RWPE2 (cell line): ENCODE measurements around the gene SNTA1.

Experiments used
- ATAC-seq: fragments of 200-7000 bp; cut with Tn5 transposase; 3 replicates; pipeline ENCODE4 v1.9.1; 2021; ENCODE audit warnings: low read depth
- DNase-seq: peaks from one replicate; pipeline ENCODE4 v3.0.0-alpha.2; 2020; ENCODE audit warnings: low spot score
- H3K27ac ChIP-seq: fragments of 450-650 bp; 2 replicates; pipeline ENCODE4 v1.5.1; 2017; ENCODE audit warnings: mild to moderate bottlenecking; ENCODE audit not compliant: poor library complexity, severe bottlenecking
- H3K27me3 ChIP-seq: fragments of 250-450 bp; sonication (Bioruptor Pico); 2 replicates; pipeline ENCODE4 v1.5.1; 2021; ENCODE audit warnings: mild to moderate bottlenecking, moderate library complexity; ENCODE audit not compliant: insufficient read depth, poor library complexity, severe bottlenecking
- H3K36me3 ChIP-seq: fragments of 250-450 bp; sonication (Bioruptor Pico); 2 replicates; pipeline ENCODE4 v1.5.1; 2020; ENCODE audit warnings: low read depth, mild to moderate bottlenecking, moderate library complexity
- H3K4me1 ChIP-seq: fragments of 250-450 bp; sonication (Bioruptor Pico); 2 replicates; pipeline ENCODE4 v1.5.1; 2021; ENCODE audit warnings: mild to moderate bottlenecking, moderate library complexity; ENCODE audit not compliant: insufficient read depth, poor library complexity, severe bottlenecking
- H3K4me3 ChIP-seq: fragments of 250-450 bp; sonication (Bioruptor Pico); 2 replicates; pipeline ENCODE4 v1.5.1; 2021; ENCODE audit warnings: mild to moderate bottlenecking, moderate library complexity; ENCODE audit not compliant: severe bottlenecking
- H3K9me3 ChIP-seq: fragments of 250-450 bp; sonication (Bioruptor Pico); 2 replicates; pipeline ENCODE4 v1.5.1; 2021; ENCODE audit warnings: mild to moderate bottlenecking, moderate library complexity; ENCODE audit not compliant: severe bottlenecking
- TF ChIP-seq, protein P1 (sequence below): fragments of 450-650 bp; IDR thresholded peaks from one replicate; pipeline ENCODE4 v1.5.1; 2017; ENCODE audit warnings: mild to moderate bottlenecking, moderate library complexity; ENCODE audit not compliant: poor library complexity, severe bottlenecking

SNTA1 gene

DNA sequence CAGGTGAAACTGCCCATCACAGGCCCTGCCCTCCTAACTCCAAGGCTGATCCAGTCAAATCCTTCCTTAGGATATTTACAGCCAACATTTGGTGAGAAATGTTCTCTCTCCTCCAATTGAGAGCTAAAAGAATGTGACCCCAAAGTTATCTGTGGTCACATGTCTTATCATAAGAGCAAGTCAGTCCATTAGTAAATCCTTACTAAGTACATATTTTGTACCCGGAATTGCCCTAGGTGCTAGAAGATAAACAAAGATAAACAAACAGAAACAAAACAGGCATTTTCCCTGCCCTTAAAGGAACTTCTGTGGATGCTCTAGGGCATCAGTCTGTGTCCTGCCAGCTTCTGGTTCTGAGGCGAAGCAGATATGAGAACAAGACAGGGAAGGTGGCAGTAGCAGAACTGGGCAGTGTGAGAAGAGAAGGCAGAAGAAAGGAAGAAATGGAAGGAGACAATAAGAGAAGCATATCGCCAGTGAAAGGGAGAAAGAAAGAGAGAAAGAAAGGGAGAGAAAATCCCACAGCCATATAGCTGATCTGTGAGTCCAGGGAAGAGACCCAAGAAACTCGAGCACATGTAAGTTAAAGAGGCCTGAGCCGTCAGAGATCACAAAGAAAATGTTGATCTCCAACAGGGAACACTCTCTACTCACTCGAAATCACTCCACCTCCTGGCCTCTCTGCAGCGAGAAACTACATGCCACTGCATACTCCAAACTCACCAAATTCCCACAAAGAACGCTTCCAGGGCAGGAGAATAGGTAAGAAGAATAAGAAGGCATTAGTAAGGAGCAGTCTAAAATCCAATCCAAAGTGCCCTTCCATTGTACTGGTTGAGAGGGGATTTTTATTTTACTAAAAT is 83.9 kb downstream of the SNTA1 start:
- H3K4me3 ChIP-seq, result no peak overlapping the region
- no peaks in the 10 kb centered on the region for H3K27me3 ChIP-seq
- DNase-seq, result peak; percentile 21
- H3K9me3 ChIP-seq, result no peaks in the 10 kb centered on the region
- no peak for ATAC-seq
- peaks cover 75% of the 10 kb centered on the region for H3K36me3 ChIP-seq
- no peak overlapping the region for H3K27ac ChIP-seq
- no peaks in the 10 kb centered on the region for H3K4me1 ChIP-seq
- TF ChIP-seq, protein P1, sequence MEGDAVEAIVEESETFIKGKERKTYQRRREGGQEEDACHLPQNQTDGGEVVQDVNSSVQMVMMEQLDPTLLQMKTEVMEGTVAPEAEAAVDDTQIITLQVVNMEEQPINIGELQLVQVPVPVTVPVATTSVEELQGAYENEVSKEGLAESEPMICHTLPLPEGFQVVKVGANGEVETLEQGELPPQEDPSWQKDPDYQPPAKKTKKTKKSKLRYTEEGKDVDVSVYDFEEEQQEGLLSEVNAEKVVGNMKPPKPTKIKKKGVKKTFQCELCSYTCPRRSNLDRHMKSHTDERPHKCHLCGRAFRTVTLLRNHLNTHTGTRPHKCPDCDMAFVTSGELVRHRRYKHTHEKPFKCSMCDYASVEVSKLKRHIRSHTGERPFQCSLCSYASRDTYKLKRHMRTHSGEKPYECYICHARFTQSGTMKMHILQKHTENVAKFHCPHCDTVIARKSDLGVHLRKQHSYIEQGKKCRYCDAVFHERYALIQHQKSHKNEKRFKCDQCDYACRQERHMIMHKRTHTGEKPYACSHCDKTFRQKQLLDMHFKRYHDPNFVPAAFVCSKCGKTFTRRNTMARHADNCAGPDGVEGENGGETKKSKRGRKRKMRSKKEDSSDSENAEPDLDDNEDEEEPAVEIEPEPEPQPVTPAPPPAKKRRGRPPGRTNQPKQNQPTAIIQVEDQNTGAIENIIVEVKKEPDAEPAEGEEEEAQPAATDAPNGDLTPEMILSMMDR, result no peak
